DMS 273 (cell line): ENCODE results near the gene COL5A2.

Experiments
- DNase-seq: peaks from one replicate; lab custom pipeline; 2025; ENCODE audit not compliant: unreplicated experiment; lab: John Stamatoyannopoulos, UW

The COL5A2 gene

DNA sequence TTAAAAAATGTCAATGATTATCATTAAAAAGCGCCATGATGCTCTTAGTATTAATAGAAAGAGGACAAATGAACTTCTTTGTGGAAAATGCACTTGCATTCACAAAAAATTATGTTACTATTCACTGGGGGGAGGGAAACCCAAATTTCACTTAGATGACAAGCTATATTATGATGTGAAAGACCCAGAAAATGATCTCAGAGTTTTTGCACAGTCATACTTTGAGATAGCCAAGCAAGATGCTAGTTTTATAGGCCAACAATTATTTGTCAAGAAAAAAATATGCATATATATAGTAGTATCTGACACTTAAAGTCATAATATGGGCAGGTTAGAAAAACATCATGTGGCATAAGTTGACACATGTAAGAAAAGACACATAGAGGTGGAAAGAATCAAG, 31.6 kb downstream of the COL5A2 start:
- no peak for DNase-seq

GRCh38 chr2:189147361-189147760, 32.2 kb downstream of the COL5A2 start:
- DNase-seq, result no peak

GRCh38 chr2:189146553-189146952, 33.0 kb downstream of the COL5A2 start:
- no peak for DNase-seq

DNA sequence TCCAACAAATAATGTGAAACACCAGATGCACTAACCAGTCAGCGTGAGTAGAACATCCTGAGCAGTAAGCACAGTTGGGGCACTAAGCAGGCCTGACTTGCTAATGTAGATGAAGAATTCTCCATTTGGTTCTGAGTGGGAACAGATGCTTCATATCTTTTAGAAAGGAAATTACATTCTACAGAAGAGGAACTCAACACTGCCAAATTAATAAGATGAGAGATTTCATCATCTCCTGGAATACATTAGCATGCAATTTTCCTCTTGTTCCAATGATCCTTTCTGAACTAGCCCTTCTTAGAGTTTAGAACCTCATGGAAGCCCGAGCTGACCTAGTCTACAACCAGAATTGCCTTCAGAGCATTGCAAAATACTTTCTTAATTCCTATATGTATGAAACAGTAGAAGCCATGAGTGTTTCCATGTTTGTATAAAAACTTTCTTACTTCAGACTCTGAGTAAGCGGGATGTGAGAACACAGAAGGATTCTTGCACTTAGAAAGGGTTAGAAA, 34.8 kb downstream of the COL5A2 start:
- peak; percentile 77 for DNase-seq

GRCh38 chr2:189143925-189144324, 35.6 kb downstream of the COL5A2 start:
- peak; percentile 55 for DNase-seq

DNA sequence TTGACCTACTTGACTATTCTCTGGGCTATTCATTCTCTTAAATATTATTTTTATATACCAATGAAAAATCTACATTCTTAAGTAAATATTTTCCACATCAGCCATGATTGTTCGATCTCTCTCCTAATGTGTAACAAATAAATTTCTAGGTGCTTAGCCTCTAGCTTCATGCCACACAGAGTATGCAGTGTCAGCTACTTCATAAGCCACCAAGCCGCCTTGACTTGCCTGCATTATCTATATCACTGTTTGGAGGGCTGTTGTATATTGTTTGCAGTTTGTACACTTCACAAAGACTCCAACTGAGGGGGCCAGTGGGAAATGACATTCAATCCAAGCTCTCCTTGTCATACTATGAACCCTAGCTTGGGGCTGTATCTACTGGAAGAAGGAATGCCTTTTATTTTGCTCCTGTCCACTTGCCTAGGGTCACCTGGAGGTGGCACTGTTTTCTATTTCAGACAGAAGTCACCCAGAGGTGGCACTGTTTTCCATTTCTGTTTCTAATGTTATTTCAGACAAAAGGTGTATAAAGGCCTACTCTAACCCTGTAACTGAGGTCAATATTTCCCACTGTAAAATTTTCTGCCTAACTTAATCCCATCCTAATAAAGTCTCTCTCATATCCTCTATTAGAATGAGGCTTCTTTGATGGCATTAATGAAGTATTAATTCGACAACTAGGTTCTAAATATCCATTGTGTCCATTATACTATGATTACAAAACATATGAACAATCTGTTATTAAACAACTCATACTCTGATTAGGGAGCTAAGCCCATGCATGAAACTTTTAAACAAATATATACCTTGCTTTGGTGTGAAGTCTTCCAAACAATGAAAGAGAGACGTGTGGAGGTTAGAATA, 36.4 kb downstream of the COL5A2 start:
- peak; percentile 79 for DNase-seq

DNA sequence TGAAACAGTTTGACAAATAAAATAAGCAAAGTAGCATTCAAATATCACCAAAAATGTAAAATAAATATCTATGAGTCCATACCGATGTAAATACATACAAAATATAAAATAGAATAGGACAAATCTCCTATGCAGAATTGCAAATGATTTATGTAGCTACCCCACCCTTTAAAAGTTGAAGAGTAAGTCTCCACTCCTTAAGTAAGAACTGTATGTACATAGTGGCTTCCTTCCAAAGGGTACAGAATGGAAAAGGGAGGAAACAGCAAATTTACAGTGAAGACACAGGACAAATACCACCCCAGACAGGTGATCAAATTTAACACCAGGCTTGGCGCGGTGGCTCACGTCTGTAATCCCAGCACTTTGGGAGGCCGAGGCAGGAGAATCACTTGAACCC, 40.8 kb downstream of the COL5A2 start:
- no peak for DNase-seq

GRCh38 chr2:189137519-189137918, 42.0 kb downstream of the COL5A2 start:
- no peak for DNase-seq

DNA sequence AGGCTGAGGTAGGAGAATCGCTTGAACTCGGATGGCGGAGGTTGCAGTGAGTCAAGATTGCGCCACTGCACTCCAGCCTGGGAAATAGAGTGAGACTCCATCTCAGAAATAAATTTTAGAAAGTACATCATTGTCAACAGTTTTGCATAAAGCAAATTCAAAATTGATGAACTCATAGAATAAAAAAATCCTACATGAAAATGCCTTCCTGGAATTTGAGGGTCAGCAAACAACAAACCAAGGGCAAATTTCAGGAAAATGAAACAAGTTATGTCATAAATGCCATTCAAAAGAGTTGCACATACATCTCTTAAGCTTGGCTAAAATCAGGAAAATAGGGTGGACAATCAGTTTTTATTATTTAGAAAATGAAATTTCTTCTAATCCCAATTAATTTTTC, 45.1 kb downstream of the COL5A2 start:
- no peak for DNase-seq

GRCh38 chr2:189131991-189132390, 47.6 kb downstream of the COL5A2 start:
- DNase-seq, result no peak

DNA sequence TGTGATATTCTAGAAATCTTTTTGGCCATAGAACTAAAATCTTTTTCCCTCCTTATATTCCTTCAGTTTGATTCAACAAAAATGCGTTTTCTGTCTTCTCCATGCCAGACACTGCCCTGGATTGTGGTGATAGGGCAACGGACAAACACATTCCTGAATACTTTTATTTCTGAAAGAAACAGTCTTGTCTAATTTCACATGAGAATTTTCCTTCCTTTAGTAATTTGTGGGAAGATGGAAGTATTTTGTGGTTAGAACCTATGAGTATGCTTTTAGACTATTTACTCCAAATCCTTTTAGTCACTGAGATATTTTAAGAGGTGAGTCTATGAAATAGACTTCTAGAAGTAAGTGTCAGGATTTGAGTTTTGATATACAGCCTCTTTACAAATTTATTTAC, 49.6 kb downstream of the COL5A2 start:
- DNase-seq, result no peak

- DNase-seq, result peak; percentile 15
Measured at GRCh38 chr2:189128970-189129369, 50.6 kb downstream of the COL5A2 start.

- no peak for DNase-seq
Measured at GRCh38 chr2:189127756-189128155, 51.8 kb downstream of the COL5A2 start.

GRCh38 chr2:189125195-189125594, 54.4 kb downstream of the COL5A2 start:
- DNase-seq, result no peak

DNA sequence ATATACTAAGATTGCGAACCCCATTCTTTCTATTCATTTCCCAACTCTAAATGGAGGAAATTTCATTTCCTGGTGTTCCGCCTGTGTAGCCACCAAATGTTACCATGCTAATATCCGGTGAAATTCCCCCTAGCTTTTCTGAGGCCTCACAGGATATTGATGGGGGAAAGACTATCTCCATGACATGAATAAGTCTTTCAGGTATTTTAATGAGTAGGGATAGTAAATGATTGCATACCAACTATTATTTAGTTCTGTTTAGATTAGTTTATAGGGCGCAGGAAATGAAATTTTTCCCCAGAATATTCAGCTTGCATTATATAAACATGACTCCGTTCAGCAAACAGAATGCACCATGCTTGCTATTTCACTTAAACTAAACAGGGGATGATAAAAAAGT, 55.4 kb downstream of the COL5A2 start:
- DNase-seq, result no peak

- DNase-seq, result no peak
Measured at GRCh38 chr2:189118386-189118785, 61.2 kb downstream of the COL5A2 start.

- DNase-seq, result no peak
Measured at GRCh38 chr2:189116979-189117378, 62.6 kb downstream of the COL5A2 start.

GRCh38 chr2:189116087-189116486, 63.5 kb downstream of the COL5A2 start:
- DNase-seq, result peak; percentile 22

GRCh38 chr2:189115126-189115525, 64.4 kb downstream of the COL5A2 start:
- peak; percentile 37 for DNase-seq

DNA sequence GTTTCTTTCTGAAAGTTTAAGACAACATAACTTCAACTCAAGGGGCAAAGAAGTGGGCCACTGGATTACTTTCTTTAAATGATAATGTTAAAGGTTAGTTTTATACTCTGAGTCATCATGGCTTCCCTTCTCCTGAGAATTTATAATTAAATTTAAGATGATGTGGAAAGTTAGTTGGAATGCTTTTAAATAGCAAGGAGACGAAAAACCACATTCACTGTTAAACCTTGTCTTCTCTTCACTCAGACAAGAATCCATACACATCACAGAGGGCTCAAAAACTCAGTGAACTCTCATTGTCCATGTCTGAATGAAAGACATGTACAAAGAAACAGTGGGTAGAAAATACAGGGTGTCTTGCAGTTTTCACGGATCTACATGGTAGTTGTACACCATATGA, 65.6 kb downstream of the COL5A2 start:
- DNase-seq, result no peak

DNA sequence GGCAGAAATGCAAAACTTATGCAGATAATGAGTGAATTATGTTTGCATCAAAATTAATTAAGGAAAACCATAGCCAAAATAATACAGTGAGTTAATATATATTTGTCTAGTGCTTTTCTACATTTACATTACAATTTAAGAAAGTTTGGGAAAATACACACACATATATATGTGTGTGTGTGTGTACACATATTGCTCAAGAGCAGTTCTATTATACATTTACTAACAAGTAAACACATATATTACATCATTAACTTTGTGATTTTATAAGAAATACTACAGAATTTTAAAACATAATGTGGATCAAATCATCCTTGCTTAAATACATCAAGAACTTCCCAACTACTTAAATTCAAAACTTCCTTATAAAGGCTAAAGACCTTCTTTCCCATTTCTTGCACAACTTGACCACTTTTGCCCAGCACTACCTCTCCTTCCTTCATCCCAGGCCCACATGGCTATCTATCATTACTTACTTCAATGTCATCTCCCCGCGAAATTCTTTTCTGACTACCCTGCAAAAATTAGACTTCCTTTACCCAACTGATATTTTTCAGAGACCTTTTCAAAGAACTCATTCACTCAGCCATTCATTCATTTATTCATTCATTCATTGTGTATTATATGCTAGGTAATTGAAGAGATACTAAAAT, 68.4 kb downstream of the COL5A2 start:
- no peak for DNase-seq

GRCh38 chr2:189109921-189110397, 69.6 kb downstream of the COL5A2 start:
- DNase-seq, result no peak
